Measurements from ENCODE around the gene CDH4. TPM values are rescaled to one million over a fixed set of nuclear protein-coding genes. Genes with fewer than 3 reads are reported as not detected.

The CDH4 gene
- total RNA-seq, 1 donor from 2014 or later = 8.3 TPM

GRCh38 chr20:61576372-61576771 is 324.3 kb downstream of the CDH4 start:
- no peaks in the 10 kb centered on the region for H3K4me1 Mint-ChIP-seq (ENCODE audit: unreplicated experiment)
- no peak for DNase-seq (ENCODE audit: extremely low spot score, unreplicated experiment)
- H3K27ac Mint-ChIP-seq = no peak overlapping the region
- H3K9me3 Mint-ChIP-seq = no peaks in the 10 kb centered on the region
- no peak overlapping the region for H3K4me3 Mint-ChIP-seq
- peaks cover 20% of the 10 kb centered on the region for H3K27me3 Mint-ChIP-seq
- TF ChIP-seq, protein P1, sequence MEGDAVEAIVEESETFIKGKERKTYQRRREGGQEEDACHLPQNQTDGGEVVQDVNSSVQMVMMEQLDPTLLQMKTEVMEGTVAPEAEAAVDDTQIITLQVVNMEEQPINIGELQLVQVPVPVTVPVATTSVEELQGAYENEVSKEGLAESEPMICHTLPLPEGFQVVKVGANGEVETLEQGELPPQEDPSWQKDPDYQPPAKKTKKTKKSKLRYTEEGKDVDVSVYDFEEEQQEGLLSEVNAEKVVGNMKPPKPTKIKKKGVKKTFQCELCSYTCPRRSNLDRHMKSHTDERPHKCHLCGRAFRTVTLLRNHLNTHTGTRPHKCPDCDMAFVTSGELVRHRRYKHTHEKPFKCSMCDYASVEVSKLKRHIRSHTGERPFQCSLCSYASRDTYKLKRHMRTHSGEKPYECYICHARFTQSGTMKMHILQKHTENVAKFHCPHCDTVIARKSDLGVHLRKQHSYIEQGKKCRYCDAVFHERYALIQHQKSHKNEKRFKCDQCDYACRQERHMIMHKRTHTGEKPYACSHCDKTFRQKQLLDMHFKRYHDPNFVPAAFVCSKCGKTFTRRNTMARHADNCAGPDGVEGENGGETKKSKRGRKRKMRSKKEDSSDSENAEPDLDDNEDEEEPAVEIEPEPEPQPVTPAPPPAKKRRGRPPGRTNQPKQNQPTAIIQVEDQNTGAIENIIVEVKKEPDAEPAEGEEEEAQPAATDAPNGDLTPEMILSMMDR (conservative IDR thresholded peaks at IDR 0.05) = no peak
- no peaks in the 10 kb centered on the region for H3K36me3 Mint-ChIP-seq

GRCh38 chr20:61577065-61577464 is 325.0 kb downstream of the CDH4 start:
- H3K36me3 Mint-ChIP-seq = no peaks in the 10 kb centered on the region
- DNase-seq (ENCODE audit: extremely low spot score, unreplicated experiment) = no peak
- no peak overlapping the region for H3K4me3 Mint-ChIP-seq
- no peak overlapping the region for H3K27ac Mint-ChIP-seq
- H3K27me3 Mint-ChIP-seq = peaks cover 20% of the 10 kb centered on the region
- H3K9me3 Mint-ChIP-seq = no peaks in the 10 kb centered on the region
- TF ChIP-seq, protein P1 (conservative IDR thresholded peaks at IDR 0.05) = no peak
- H3K4me1 Mint-ChIP-seq (ENCODE audit: unreplicated experiment) = no peaks in the 10 kb centered on the region

DNA sequence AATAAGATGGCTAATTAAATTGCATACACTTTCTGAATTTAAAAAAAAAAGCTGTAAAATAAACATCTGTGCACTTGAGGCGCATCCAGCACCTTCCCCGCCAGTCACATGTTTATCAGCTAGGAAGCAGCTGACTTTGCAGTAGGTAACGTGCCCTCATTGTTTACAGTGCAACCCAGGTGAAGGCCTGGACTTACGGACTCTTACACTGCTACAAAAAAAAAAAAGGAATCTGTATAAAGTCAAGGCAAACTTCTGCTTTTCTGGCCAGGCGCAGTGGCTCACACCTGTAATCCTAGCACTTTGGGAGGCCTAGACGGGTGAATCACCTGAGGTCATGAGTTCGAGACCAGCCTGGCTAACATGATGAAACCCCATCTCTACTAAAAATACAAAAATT is 327.8 kb downstream of the CDH4 start:
- no peak for DNase-seq (ENCODE audit: extremely low spot score, unreplicated experiment)
- Mint-ChIP-seq H3K4me3 (no peak overlapping the region), H3K36me3 (no peaks in the 10 kb centered on the region), H3K27me3 (peaks cover 34% of the 10 kb centered on the region), H3K9me3 (no peaks in the 10 kb centered on the region), H3K27ac (no peak overlapping the region), H3K4me1 (ENCODE audit: unreplicated experiment) (peaks cover 8% of the 10 kb centered on the region)
- TF ChIP-seq, protein P1 (conservative IDR thresholded peaks at IDR 0.05) = no peak

DNA sequence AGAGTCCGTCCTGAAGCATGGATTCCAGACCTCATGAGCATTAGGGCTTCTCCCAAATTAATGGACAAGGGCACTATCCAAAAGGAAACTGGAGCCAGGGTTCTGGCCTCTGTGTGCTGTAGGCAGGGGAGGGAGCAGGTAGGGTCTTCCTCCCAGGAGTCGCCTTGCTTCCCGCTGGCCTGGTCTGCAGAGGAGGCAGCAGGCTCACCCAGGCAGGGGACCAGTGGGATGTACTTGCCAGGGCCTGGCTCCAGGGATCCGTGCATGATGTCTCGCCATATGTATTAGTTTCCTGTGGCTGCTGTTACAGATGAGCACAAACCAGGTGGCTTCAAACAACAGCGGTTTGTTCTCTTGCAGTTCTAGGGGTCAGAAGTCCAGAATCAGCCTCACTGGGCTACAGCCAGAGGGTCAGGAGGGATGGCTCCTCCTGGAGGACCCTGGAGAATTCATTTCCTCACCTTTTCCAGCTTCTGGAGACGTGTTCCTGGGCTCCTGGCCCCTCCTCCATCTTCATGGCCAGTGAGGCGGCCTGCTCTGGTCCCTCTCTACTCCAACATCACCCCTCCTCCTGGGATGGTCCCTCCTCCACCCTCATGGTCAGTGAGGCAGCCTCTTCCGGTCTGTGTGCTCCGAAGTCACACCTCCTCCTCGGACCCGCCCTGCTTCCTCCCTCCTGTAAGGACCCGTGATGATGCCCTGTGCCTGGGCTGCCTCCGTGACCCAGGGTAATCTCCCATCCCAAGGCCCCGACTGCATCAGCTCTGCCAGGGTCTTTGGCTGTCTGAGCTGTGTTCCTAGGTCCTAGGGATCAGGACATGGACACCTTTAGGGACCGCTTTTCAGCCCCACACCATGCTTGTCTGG is 329.1 kb downstream of the CDH4 start:
- Mint-ChIP-seq H3K4me3 (no peak overlapping the region), H3K4me1 (ENCODE audit: unreplicated experiment) (peaks cover 8% of the 10 kb centered on the region), H3K27ac (no peak overlapping the region), H3K9me3 (no peaks in the 10 kb centered on the region), H3K27me3 (peaks cover 31% of the 10 kb centered on the region), H3K36me3 (no peaks in the 10 kb centered on the region)
- TF ChIP-seq, protein P1 (conservative IDR thresholded peaks at IDR 0.05) = no peak
- DNase-seq (ENCODE audit: extremely low spot score, unreplicated experiment) = no peak

DNA sequence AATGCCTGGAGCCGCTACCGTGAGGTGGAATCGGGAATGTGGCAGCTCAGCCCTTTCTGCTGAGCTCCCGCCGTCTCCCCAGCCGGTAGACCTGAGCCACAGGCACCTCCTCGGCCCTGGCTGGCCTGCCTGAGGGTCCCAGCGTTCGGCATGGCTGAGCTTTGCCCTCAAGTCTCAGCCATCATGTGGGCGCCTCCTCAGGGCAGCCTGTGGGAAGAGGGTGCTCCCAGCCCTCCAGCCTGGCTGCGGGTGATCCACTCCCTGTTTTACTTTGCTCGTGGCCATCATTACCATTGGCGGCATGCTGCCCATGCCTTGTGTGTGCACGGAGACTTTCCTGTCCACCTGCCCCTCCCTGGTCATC is 329.7 kb downstream of the CDH4 start:
- Mint-ChIP-seq H3K27ac (no peak overlapping the region), H3K27me3 (peaks cover 31% of the 10 kb centered on the region), H3K9me3 (no peaks in the 10 kb centered on the region), H3K36me3 (no peaks in the 10 kb centered on the region), H3K4me1 (ENCODE audit: unreplicated experiment) (peaks cover 8% of the 10 kb centered on the region), H3K4me3 (no peak overlapping the region)
- no peak for DNase-seq (ENCODE audit: extremely low spot score, unreplicated experiment)
- TF ChIP-seq, protein P1 (conservative IDR thresholded peaks at IDR 0.05) = no peak
